ENCODE data around the gene PLPP3. TPM values are rescaled to one million over a fixed set of nuclear protein-coding genes. Genes with fewer than 3 reads are reported as not detected.

PLPP3 gene
- total RNA-seq, 2 experiments from 2014 or later, result not detected

DNA sequence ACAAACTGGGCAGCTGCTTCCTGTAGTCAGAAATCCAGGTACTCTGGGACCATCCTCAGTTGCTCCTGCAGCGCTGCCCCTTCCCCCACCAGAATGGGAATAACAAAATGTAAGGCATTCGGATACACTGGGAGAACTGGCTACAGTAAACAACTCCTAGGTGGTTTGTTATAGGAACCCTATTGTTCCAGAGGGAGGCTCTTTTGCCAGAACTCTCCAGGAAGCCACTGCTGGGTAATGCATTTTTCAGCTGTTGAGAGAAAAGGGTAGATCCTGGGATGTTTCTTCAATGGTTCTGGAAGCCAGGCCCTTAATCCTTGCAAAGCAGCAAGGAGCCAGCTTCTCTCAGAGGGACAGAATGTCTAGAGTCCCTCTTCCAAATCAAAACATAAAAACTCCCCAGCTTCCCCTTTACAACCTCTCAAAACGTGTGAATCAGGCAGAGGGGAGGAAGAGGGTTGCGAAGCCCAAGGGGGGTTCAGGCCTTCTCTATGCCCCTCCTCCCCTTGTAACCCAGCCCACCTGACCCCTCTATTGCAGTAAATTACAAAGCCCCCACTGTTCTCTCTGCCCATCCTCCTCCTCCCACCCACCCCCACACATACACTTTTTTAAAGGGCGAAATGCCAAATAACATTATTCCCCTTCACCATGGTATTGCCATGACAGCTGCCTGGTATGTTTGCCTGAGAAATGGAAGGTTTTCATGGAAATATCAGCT, 29.1 kb downstream of the PLPP3 start:
- H3K36me3 Mint-ChIP-seq (ENCODE audit: low read depth), result no peaks in the 10 kb centered on the region
- ATAC-seq (ENCODE audit: poor library complexity) (no peak), DNase-seq (no peak)
- H3K27me3 ChIP-seq (ENCODE audit: control insufficient read depth in 1 of 2, insufficient read depth in 2 of 2, low read length in 2 of 2), result no peaks in the 10 kb centered on the region
- H3K36me3 ChIP-seq (ENCODE audit: insufficient read depth, low read length), result no peaks in the 10 kb centered on the region
- CTCF ChIA-PET, result interaction anchor here (0.8 kb wide), 1 partner anchor 10 kb away, joined by 3 read pairs; no protein-coding TSS in a partner anchor
- no peaks in the 10 kb centered on the region for H3K27me3 Mint-ChIP-seq
- H3K4me3 ChIP-seq (ENCODE audit: low read length), result no peak overlapping the region
- H3K4me1 Mint-ChIP-seq (ENCODE audit: low read depth), result no peaks in the 10 kb centered on the region
- POLR2A ChIA-PET, result no interaction called here
- intact Hi-C loops (cut with DNase I, micrococcal nuclease), result no loop called here
- H3K4me3 Mint-ChIP-seq, result no peak overlapping the region
- no peaks in the 10 kb centered on the region for H3K4me1 ChIP-seq (ENCODE audit: insufficient read depth, low read length)
- H3K9me3 Mint-ChIP-seq, result no peaks in the 10 kb centered on the region
- TF ChIP-seq, protein P1, sequence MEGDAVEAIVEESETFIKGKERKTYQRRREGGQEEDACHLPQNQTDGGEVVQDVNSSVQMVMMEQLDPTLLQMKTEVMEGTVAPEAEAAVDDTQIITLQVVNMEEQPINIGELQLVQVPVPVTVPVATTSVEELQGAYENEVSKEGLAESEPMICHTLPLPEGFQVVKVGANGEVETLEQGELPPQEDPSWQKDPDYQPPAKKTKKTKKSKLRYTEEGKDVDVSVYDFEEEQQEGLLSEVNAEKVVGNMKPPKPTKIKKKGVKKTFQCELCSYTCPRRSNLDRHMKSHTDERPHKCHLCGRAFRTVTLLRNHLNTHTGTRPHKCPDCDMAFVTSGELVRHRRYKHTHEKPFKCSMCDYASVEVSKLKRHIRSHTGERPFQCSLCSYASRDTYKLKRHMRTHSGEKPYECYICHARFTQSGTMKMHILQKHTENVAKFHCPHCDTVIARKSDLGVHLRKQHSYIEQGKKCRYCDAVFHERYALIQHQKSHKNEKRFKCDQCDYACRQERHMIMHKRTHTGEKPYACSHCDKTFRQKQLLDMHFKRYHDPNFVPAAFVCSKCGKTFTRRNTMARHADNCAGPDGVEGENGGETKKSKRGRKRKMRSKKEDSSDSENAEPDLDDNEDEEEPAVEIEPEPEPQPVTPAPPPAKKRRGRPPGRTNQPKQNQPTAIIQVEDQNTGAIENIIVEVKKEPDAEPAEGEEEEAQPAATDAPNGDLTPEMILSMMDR (IDR thresholded peaks at IDR 0.05), result no peak
- no peak overlapping the region for H3K27ac ChIP-seq (ENCODE audit: low read depth in 1 of 2, low read length in 2 of 2)
- H3K27ac Mint-ChIP-seq, result no peak overlapping the region
- H3K9me3 ChIP-seq (ENCODE audit: control insufficient read depth in 1 of 2, insufficient read depth in 1 of 2, low read length in 2 of 2), result no peaks in the 10 kb centered on the region

DNA sequence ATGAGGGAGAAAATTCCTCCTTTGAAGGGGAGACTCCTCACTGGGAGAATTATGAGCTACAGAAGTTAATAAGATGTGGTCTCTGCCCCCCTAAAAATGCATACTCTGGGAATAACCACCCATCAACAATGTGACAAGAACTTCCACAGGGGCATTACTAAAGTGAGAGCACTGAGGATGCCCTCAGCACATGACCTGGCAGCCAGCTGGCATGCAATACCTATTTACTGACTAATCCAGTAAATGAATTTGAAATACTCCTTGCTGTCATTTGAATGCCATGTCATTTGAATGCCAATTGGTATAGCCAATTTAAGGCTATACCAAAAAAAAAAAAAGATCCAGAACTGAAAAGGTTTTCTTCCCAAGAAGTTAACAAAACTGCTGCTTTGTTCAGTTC, 30.8 kb downstream of the PLPP3 start:
- DNase-seq (no peak), ATAC-seq (ENCODE audit: poor library complexity) (no peak)
- Mint-ChIP-seq H3K36me3 (ENCODE audit: low read depth) (no peaks in the 10 kb centered on the region), H3K27ac (no peak overlapping the region), H3K4me3 (no peak overlapping the region), H3K4me1 (ENCODE audit: low read depth) (no peaks in the 10 kb centered on the region), H3K9me3 (no peaks in the 10 kb centered on the region), H3K27me3 (no peaks in the 10 kb centered on the region)
- H3K4me3 ChIP-seq (ENCODE audit: low read length), result no peak overlapping the region
- no peaks in the 10 kb centered on the region for H3K36me3 ChIP-seq (ENCODE audit: insufficient read depth, low read length)
- intact Hi-C loops (cut with DNase I, micrococcal nuclease), result no loop called here
- TF ChIP-seq, protein P1 (IDR thresholded peaks at IDR 0.05), result no peak
- no peak overlapping the region for H3K27ac ChIP-seq (ENCODE audit: low read depth in 1 of 2, low read length in 2 of 2)
- H3K9me3 ChIP-seq (ENCODE audit: control insufficient read depth in 1 of 2, insufficient read depth in 1 of 2, low read length in 2 of 2), result no peaks in the 10 kb centered on the region
- no peaks in the 10 kb centered on the region for H3K27me3 ChIP-seq (ENCODE audit: control insufficient read depth in 1 of 2, insufficient read depth in 2 of 2, low read length in 2 of 2)
- ChIA-PET POLR2A (no interaction called here), CTCF (no interaction called here)
- no peaks in the 10 kb centered on the region for H3K4me1 ChIP-seq (ENCODE audit: insufficient read depth, low read length)

DNA sequence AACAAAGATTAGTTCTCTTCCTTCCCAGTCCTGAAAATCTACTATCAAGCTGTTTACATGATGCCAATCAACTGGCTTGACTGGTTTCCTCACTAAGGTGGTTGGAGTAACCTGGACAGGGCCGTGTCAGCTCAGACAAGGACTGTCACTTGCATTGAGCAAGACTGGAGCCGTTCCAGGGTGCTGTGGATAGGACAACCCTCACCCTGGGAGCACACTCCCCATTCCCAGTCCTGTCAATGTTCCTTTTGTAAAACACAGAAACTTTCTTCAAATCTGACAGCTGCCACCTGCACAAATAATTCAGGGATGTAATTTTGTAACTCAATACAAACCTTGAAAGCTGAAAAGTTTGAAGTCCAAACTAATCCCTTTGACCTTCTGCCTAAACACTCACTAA, 31.4 kb downstream of the PLPP3 start:
- DNase-seq (no peak), ATAC-seq (ENCODE audit: poor library complexity) (no peak)
- no peak overlapping the region for H3K4me3 ChIP-seq (ENCODE audit: low read length)
- H3K4me1 Mint-ChIP-seq (ENCODE audit: low read depth), result no peaks in the 10 kb centered on the region
- no peaks in the 10 kb centered on the region for H3K36me3 Mint-ChIP-seq (ENCODE audit: low read depth)
- H3K36me3 ChIP-seq (ENCODE audit: insufficient read depth, low read length), result no peaks in the 10 kb centered on the region
- H3K27me3 ChIP-seq (ENCODE audit: control insufficient read depth in 1 of 2, insufficient read depth in 2 of 2, low read length in 2 of 2), result no peaks in the 10 kb centered on the region
- no peak overlapping the region for H3K27ac Mint-ChIP-seq
- TF ChIP-seq, protein P1 (IDR thresholded peaks at IDR 0.05), result no peak
- intact Hi-C loops (cut with DNase I, micrococcal nuclease), result no loop called here
- ChIA-PET POLR2A (no interaction called here), CTCF (no interaction called here)
- no peak overlapping the region for H3K4me3 Mint-ChIP-seq
- no peak overlapping the region for H3K27ac ChIP-seq (ENCODE audit: low read depth in 1 of 2, low read length in 2 of 2)
- H3K9me3 ChIP-seq (ENCODE audit: control insufficient read depth in 1 of 2, insufficient read depth in 1 of 2, low read length in 2 of 2), result no peaks in the 10 kb centered on the region
- H3K4me1 ChIP-seq (ENCODE audit: insufficient read depth, low read length), result no peaks in the 10 kb centered on the region
- H3K9me3 Mint-ChIP-seq, result no peaks in the 10 kb centered on the region
- no peaks in the 10 kb centered on the region for H3K27me3 Mint-ChIP-seq
